Frontal cortex (tissue), 4 donors: ENCODE results near the gene VPS52. TPM values are rescaled to one million over a fixed set of nuclear protein-coding genes. Genes with fewer than 3 reads are reported as not detected.
A peak's percentile ranks its signal among the peaks of the same experiment; 100 is the strongest.

Experiments used
- DNase-seq, 2 donors: peaks; one replicate each; pipeline ENCODE4 v3.0.0; 2012; ENCODE audit warnings: low spot score in 2 of 2
- FAIRE-seq: peaks from 2 replicates; lab custom pipeline; 2012; peaks lifted over from hg19 to GRCh38; lab: Jason Lieb, UNC
- total RNA-seq: library from RNA; depleted of rRNA; stranded (reverse); fragments of >200 nt; gene quantifications from one replicate; pipeline ENCODE4 v1.2.3, GENCODE V29; 2014
- donor health status: control.
- donor health status: control.
- donor health status: control.

Gene VPS52
- total RNA-seq, 1 donor from 2014 or later: 24.9 TPM

GRCh38 chr6:33305052-33305451, 33.4 kb upstream of the VPS52 start:
- DNase-seq (no peak), FAIRE-seq (no peak)

DNA sequence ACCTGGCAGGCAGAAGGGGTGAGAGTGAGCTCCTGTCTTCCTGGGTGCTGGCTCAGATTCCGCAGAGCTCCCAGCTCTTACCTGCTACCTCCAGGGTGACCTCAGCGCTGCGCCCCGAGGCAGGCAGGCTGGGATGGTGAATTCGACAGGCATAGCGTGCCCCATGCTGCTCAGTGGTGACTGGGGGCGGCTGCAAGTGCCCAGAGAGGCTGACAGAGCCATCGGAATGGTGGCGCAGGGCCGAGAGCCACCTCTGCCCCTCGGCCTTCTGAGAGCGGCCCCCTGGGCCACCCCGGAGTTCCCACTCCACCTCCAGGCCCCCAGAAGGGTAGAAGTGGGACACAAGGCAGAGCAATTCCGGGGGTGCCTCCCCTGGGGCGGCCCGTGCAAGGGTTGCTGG, 32.5 kb upstream of the VPS52 start:
- DNase-seq: no peak
- FAIRE-seq: no peak

DNA sequence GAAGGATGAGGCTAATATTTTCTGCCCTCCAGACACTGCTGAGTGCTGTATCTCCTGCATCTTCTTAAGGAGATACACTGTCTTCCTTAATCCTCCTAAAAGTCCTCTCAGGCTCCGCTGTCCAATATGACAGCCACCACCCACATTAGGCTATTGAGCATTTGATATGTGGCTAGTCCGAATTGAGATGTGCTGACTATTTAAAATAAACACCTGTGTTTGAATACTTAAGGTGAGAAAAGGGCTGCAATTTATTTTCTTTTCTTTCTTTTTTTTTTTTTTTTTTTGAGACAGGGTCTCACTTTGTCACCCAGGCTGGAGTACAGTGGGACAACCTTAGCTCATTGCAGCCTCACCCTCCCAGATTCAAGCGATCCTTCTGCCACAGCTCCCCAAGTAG, 30.2 kb upstream of the VPS52 start:
- DNase-seq: no peak
- FAIRE-seq: no peak

DNA sequence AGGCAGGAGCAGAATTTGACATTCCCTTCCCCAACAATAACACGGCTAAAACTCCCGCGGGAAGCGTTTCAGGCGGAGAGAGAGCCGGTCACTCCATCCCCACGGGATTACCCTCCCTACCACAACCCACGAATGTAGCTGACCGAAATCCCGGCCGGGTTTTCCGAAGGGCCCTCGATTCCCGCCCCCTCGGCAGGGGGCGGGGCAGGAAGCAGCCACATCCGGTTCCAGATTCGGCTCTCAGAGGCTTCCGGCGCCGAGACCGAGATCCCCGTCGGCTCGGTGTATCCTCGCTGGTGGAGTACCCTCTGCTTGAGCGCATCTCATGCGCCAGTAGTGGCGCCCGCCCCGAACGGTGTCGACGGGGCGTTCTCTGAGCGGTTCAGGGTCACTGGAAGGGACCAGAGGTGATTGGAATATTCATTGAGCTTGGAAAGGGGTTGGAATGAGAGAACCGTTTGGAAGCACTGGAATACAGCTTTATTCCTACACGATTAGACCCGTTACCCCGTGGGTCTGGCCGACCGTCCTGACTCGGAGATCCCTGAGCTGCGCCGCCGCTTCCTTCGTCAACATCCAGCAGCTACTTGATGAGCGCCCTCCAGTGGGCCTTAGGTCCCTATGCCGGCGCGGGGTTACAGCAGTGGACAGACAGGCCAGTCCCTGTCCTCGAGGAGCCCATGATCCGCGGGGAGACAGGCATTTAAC, 27.7 kb upstream of the VPS52 start:
- peak; percentile 83 to 88 for DNase-seq
- no peak for FAIRE-seq

DNA sequence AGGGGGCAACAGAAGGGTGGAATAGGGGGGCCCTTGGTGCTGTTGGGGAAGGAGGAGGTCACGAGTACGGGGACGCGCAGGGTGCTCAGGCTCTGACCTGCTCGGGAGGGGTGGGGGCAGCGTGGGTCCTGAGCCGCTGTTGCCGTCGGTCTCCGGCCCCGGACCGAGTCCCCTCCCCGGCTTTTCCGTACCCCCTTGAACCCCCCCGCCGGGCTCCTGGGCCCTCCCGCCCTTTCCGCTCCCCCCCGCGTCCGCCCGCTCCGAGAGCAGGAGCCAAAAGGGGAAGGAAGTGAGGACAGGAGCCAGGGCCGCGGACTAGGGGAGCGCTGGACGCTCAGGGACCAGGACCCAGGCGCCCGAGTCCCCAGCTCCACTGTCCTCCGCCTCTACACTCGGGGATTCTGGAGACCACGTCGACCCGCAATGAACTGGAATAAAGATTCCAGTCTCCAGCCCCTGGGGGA, 27.1 kb upstream of the VPS52 start, which contains the start of gene RGL2:
Gene RGL2 (minus strand): TSS at position 170 of the 464 bp plus-strand sequence. CDS start 332 bp downstream, outside the sequence.
- DNase-seq (peak; percentile 77 to 82), FAIRE-seq (no peak)

- FAIRE-seq (no peak), DNase-seq (peak; percentile 58 to 77)
Measured at GRCh38 chr6:33297956-33298772, 26.5 kb upstream of the VPS52 start.

- peak in 1 of 2 donors; percentile 31 for DNase-seq
- FAIRE-seq: no peak
Measured at GRCh38 chr6:33297406-33297955, 25.8 kb upstream of the VPS52 start.

DNA sequence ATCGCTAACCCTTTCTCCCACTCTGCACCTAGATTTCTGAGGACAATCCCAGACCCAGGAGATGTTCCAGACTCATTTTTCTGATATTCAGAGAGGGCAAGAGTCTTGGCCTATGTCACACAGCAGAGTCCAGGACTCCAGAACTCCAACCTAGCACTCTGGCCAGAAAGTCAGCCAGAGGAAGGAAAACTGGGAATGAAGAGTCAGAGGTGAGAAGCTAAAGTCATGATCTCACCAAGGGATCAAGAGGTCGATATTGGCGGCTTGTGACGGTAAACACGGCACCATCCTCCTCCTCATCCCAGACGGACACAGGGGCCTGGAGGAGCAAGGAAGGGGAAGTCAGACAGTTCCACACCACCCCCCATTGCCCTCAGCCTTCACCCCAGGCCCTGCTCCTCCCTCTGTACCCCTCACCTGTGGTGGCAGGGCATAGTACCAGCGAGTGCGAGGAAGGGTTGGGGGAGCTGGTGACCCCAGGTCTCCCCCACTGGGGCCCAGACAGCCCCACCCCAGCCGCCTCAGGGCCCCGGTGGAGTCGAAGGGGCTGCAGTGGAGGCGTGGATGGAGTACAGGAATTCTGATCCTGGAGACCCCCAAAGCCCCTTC, 25.2 kb upstream of the VPS52 start:
- FAIRE-seq (no peak), DNase-seq (no peak)

DNA sequence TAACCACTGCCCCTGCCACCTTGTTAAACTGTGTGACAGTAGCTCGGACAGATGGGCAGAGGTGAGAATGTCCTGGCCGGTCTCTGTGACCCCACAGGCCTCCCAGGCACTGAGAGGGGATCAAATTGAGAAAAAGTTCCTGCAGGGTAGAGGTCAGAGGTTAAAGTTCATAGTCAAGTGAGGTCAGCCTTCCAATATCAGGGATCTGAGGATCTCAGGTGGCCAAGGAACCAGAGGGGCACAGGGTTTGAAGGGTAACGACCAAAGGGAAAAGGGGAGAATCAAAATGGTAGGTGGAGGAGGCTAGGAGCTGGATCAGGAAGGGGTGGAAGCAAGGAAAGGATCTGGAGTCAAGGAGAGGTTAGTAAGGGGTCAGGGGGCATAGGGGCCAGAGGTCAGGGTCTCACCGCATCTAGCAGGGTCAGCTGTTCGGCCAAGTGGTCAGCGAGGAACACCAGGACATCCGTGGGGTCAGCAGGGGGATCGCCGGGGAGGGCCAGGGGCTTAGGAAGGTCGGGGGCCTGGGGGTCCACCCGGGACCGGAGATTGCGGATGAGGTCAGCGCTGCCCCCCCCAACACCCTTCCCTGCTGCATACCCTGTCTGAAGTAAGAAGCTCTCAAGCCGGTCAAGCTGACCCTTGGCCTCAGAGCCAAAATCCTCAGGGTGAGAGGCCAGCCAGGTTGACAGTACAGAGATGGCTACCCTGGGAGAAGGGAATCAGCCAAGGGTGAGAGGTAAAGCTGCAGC, 24.1 kb upstream of the VPS52 start:
- DNase-seq (no peak), FAIRE-seq (no peak)

GRCh38 chr6:33294086-33294823, 22.6 kb upstream of the VPS52 start:
- FAIRE-seq: no peak
- no peak for DNase-seq

DNA sequence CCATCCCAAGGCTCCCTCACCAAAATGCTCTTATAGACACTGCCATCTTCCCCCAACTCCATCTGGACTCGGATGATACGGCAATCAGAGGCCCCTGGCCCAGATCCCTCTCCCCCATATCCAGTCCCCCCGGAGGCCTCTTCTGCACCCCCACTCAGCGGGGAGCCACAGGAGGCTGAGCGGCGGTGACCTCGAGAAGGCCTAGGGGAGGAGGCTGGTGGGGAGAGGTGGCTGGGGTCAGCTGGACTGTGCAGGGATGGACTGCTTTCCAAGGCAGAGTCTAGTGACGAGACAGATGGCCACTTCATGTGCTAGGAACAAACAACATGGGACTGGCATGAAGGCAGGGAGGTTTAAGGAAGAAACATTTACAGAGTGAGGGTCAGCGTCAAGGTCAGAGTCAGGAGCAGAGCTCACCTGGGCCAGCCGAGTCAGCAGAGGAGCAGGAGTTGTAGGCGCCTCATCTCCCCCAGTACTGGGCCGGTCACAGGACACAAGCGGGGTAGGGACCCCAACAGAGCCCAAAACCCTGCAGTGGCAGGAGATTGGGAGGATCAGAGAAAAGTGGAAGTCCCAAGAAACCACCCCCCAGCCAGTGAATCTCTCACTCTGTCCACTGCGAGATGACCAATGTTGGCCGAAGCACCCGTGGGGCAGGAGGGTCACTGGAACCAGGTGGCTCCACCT, 21.5 kb upstream of the VPS52 start:
- DNase-seq (no peak), FAIRE-seq (no peak)

DNA sequence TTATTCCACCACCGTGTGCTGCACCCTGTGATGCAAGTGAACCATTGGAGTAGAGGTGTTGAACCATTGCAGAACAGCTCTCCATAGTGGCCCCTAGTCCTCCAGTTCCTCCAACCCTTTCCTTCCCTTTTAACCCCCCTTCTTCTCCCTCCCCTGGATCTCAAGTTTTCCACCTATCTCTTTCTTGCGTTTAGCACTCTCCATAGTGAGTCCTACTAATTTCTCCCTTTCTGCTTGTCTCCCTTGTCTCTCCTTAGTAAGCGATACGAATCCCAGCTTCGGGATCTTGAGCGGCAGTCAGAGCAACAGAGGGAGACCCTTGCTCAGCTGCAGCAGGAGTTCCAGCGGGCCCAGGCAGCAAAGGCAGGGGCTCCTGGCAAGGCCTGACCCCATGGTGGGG, 18.8 kb upstream of the VPS52 start:
- FAIRE-seq (no peak), DNase-seq (no peak)

- FAIRE-seq (no peak), DNase-seq (no peak)
Measured at GRCh38 chr6:33289784-33290315, 18.2 kb upstream of the VPS52 start.

DNA sequence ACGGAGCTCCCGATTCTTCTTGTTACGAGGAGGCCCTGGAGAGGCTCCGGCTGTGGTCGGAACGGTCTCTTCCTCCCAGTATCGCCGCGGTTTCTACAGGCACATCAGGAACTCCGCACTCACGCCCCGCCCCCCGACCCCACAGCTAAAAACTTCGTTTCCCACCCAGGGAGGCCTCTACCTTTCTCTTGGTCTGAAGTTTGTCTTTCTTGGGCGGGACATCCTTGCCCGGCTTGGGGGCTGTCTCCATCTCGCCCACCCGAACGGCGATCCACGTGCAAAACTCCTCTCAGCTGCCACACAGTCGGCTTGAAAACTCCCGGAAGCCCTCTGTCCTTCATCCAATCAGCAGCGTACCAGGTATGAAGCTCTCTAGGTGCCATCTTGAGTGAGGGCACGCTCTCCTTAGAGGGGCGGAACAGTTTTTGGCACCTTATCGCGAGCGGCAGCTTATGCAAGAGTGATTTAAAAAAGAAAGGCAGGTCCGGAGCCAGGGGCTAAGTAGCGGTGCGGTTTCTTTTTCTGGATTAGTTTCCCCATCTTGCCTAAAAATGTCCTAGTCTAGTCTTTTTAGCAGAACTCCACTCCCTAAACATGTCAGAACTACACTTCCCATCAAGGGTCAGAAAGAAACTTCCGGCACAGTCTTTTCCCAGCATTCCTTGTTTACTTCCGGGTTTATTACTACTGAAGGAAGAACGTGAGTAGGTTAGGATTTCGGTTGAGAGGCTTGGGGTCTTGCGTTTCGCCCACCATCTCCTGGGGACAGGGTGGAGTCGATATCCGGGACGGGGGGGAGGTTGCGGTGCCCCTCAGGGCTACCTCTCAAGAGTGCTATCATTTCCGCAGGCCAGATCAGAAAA, 17.5 kb upstream of the VPS52 start, which contains the start of the genes PFDN6 and WDR46:
Gene PFDN6 (plus strand): TSS at position 681 of the 863 bp plus-strand sequence. CDS start 256 bp downstream, outside the sequence.
Gene WDR46 (minus strand): TSS at position 319 of the 863 bp plus-strand sequence. CDS start 69 bp downstream, at position 250.
- no peak for FAIRE-seq
- DNase-seq: peak; percentile 90 to 94

DNA sequence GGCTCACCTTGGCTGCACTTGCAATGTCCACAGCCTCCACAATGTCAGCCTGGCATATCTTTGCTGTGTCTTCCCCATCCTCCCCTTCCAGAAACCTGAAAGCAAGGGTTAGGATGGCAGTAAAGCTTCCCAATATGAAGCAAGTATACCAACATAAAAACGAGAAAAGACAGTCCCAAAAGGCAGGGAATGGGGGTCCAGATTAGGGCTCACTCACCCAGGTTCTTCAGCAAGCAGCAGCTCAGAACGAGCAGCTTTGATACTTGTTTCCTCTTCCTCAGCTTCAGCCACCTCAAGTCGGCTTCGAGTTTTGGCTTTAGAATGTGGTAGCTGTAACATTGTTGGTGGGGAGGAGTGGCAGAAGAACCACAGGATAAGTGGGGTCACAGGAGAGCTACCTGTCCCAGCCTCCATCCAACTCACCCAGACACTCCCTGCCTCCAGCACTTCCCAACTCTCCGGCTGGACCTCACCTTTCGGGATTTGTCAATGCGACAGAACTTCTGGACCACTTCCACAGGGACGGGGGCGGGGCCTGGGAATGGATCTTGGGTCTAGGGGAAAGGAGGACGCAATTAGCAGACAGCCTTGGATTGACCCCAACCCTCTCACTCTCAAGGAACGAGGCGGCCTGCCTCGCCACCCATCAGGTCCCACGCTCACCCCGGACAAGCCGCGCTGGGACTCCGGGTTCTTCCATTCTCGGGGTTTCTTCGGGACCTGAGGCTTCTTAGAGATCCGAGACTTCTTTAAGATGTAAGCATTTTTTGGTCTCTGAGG, 16.7 kb upstream of the VPS52 start:
- FAIRE-seq: no peak
- DNase-seq: no peak
